ENCODE measurements around the gene CD72. TPM values are rescaled to one million over a fixed set of nuclear protein-coding genes. Genes with fewer than 3 reads are reported as not detected.
"Not testable (repeated sequence)": the region's sequence is repeated elsewhere in the genome, so short reads cannot be mapped to it uniquely, and the experiment has no call there.

The CD72 gene
- total RNA-seq, 1 experiment from 2014 or later = not detected

DNA sequence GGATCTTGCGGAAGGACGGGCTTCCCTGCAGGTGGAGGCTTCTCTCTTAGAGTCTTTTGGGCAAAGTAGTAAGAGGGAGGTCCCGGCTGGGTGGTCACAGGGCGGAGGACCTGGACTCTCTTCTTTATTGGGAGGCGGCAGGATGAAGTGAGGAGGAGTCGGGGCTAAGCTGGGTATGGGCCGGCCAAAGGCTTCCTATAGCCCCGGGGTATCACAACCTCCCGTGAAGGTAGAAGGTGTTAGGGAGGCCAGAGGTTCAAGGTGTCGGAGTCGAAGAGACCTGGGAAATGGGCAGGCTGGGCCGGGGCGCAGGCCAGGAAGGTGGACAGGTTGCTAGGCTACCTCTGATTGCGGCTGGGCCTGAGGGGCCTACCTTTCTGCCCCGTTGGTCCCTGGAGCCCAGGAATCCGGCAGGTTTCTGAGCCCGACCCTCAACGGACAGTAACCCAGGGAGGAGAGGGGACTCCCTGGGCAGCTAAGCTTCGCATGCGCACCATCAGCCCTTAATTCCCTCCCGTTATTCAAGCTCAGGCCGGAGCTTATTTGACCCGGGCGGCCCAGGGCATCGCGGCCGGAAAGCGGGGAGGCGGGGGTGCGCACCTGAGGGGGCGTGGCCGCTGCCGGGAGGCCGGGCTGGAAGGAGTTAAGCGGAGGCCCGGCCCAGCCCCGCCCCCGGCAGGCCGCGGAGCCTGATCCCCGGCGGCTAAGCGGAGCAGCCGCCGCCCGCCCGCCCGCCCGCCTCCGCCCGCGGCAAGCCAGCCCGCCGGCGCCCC, 13.4 kb downstream of the CD72 start, which contains the start of gene TESK1:
Gene TESK1, plus strand, starts transcription at position 685 of the 773 bp plus-strand sequence. CDS start 358 bp downstream, outside the sequence.
- H3K4me1 ChIP-seq (replicated peaks) = peaks cover 11% of the 10 kb centered on the region
- H3K36me3 ChIP-seq = no peaks in the 10 kb centered on the region
- no peaks in the 10 kb centered on the region for H3K27me3 ChIP-seq (replicated peaks)
- no peaks in the 10 kb centered on the region for H3K9me3 ChIP-seq (replicated peaks)
- peak within 1 kb of the TSS; percentile 63 for H3K4me3 ChIP-seq
- H3K27ac ChIP-seq = peak within 1 kb of the TSS; percentile 22; the same call in 1 of the 2 replicates
- DNase-seq (ENCODE audit: low read depth in 1 of 2, low spot score in 2 of 2) = peak; percentile 38 to 53

- Histone ChIP-seq H3K27me3 (replicated peaks) (no peaks in the 10 kb centered on the region), H3K4me3 (peak overlapping the region; percentile 63), H3K36me3 (no peaks in the 10 kb centered on the region), H3K27ac (peak overlapping the region; percentile 22; the same call in 1 of the 2 replicates), H3K4me1 (replicated peaks) (peaks cover 11% of the 10 kb centered on the region), H3K9me3 (replicated peaks) (no peaks in the 10 kb centered on the region)
- peak; percentile 93 to 97 for DNase-seq (ENCODE audit: low read depth in 1 of 2, low spot score in 2 of 2)
Measured at GRCh38 chr9:35603986-35604577, 14.1 kb downstream of the CD72 start.

- Histone ChIP-seq H3K4me3 (peak overlapping the region; percentile 24), H3K36me3 (no peaks in the 10 kb centered on the region), H3K9me3 (replicated peaks) (no peaks in the 10 kb centered on the region), H3K27me3 (replicated peaks) (no peaks in the 10 kb centered on the region), H3K4me1 (replicated peaks) (peaks cover 11% of the 10 kb centered on the region), H3K27ac (no peak overlapping the region)
- no peak for DNase-seq (ENCODE audit: low read depth in 1 of 2, low spot score in 2 of 2)
Measured at GRCh38 chr9:35603506-35603985, 14.7 kb downstream of the CD72 start.

- peaks cover 11% of the 10 kb centered on the region for H3K4me1 ChIP-seq (replicated peaks)
- no peak overlapping the region for H3K27ac ChIP-seq
- no peaks in the 10 kb centered on the region for H3K27me3 ChIP-seq (replicated peaks)
- no peak for DNase-seq (ENCODE audit: low read depth in 1 of 2, low spot score in 2 of 2)
- no peaks in the 10 kb centered on the region for H3K9me3 ChIP-seq (replicated peaks)
- H3K36me3 ChIP-seq = no peaks in the 10 kb centered on the region
- no peak overlapping the region for H3K4me3 ChIP-seq
Measured at GRCh38 chr9:35599763-35600604, 18.2 kb downstream of the CD72 start.

- Histone ChIP-seq H3K4me1 (replicated peaks) (peaks cover 5% of the 10 kb centered on the region), H3K27ac (no peak overlapping the region), H3K27me3 (replicated peaks) (no peaks in the 10 kb centered on the region), H3K9me3 (replicated peaks) (no peaks in the 10 kb centered on the region), H3K4me3 (no peak overlapping the region), H3K36me3 (no peaks in the 10 kb centered on the region)
- DNase-seq (ENCODE audit: low read depth in 1 of 2, low spot score in 2 of 2) = no peak
Measured at GRCh38 chr9:35598866-35599590, 19.2 kb downstream of the CD72 start.

DNA sequence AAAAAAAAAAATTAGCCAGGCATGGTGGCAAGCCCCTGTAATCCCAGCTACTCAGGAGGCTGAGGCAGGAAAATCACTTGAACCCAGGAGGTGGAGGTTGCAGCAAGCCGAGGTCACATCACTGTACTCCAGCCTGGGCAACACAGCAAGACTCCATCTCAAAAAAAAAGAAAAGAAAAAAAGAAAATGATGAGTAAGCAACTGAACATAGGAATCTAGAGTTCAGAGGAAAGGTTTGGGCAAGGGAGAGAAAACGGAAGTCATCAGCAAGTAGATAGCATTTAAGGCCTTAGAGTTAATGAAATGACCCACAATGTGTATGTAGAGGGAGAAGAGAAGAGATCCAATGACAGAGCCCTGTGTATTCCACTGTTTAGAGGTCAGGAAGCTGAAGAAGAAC, 21.3 kb downstream of the CD72 start:
- not testable (repeated sequence) for H3K27me3 ChIP-seq (replicated peaks); H3K4me3 ChIP-seq; DNase-seq (ENCODE audit: low read depth in 1 of 2, low spot score in 2 of 2); H3K27ac ChIP-seq; H3K36me3 ChIP-seq; H3K4me1 ChIP-seq (replicated peaks); H3K9me3 ChIP-seq (replicated peaks)

DNA sequence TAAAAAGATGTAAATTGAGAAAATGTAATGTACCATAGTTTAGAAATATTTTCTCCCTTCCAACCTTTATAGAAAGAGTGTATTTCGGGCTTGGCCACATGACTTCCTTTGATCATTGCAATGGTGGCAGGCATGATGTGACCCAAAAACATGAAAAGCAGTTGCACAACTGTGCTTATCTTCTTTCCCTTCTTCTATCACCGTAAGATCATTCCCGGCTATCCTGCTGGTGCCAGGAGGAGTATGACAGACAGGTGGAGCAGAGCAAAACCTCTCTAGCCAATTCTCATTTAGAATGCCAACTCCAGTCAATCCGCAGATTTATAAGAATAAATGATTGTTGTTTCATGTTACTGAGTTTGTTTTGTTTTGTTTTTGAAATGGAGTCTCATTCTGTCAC, 23.7 kb downstream of the CD72 start:
- Histone ChIP-seq H3K4me3 (no peak overlapping the region), H3K4me1 (replicated peaks) (no peaks in the 10 kb centered on the region)

GRCh38 chr9:35593581-35593980, 24.6 kb downstream of the CD72 start:
- Histone ChIP-seq H3K9me3 (replicated peaks) (no peaks in the 10 kb centered on the region), H3K27me3 (replicated peaks) (no peaks in the 10 kb centered on the region), H3K4me1 (replicated peaks) (no peaks in the 10 kb centered on the region), H3K27ac (no peak overlapping the region), H3K4me3 (no peak overlapping the region), H3K36me3 (no peaks in the 10 kb centered on the region)
- DNase-seq (ENCODE audit: low read depth in 1 of 2, low spot score in 2 of 2) = no peak

More for the DNA sequence above, 23.7 kb downstream of the CD72 start:
- no peak for DNase-seq (ENCODE audit: low read depth in 1 of 2, low spot score in 2 of 2)
- Histone ChIP-seq H3K27ac (no peak overlapping the region), H3K27me3 (replicated peaks) (no peaks in the 10 kb centered on the region), H3K9me3 (replicated peaks) (no peaks in the 10 kb centered on the region), H3K36me3 (no peaks in the 10 kb centered on the region)

- not testable (repeated sequence) for H3K4me1 ChIP-seq (replicated peaks); H3K4me3 ChIP-seq; H3K27me3 ChIP-seq (replicated peaks); DNase-seq (ENCODE audit: low read depth in 1 of 2, low spot score in 2 of 2); H3K27ac ChIP-seq; H3K9me3 ChIP-seq (replicated peaks); H3K36me3 ChIP-seq
Measured at GRCh38 chr9:35588506-35588905, 29.7 kb downstream of the CD72 start.

GRCh38 chr9:35584681-35585080, 33.5 kb downstream of the CD72 start:
- H3K36me3 ChIP-seq; H3K4me3 ChIP-seq; H3K4me1 ChIP-seq (replicated peaks); H3K27me3 ChIP-seq (replicated peaks); DNase-seq (ENCODE audit: low read depth in 1 of 2, low spot score in 2 of 2); H3K27ac ChIP-seq; H3K9me3 ChIP-seq (replicated peaks): not testable (repeated sequence)

- not testable (repeated sequence) for H3K4me3 ChIP-seq; DNase-seq (ENCODE audit: low read depth in 1 of 2, low spot score in 2 of 2); H3K4me1 ChIP-seq (replicated peaks); H3K27me3 ChIP-seq (replicated peaks); H3K36me3 ChIP-seq; H3K9me3 ChIP-seq (replicated peaks); H3K27ac ChIP-seq
Measured at GRCh38 chr9:35583521-35583920, 34.7 kb downstream of the CD72 start.

- H3K9me3 ChIP-seq (replicated peaks); H3K27me3 ChIP-seq (replicated peaks); H3K4me1 ChIP-seq (replicated peaks); H3K4me3 ChIP-seq; DNase-seq (ENCODE audit: low read depth in 1 of 2, low spot score in 2 of 2); H3K36me3 ChIP-seq; H3K27ac ChIP-seq: not testable (repeated sequence)
Measured at GRCh38 chr9:35579659-35580227, 38.5 kb downstream of the CD72 start.

- Histone ChIP-seq H3K4me3 (no peak overlapping the region), H3K36me3 (no peaks in the 10 kb centered on the region), H3K4me1 (replicated peaks) (no peaks in the 10 kb centered on the region), H3K27me3 (replicated peaks) (no peaks in the 10 kb centered on the region), H3K27ac (no peak overlapping the region), H3K9me3 (replicated peaks) (no peaks in the 10 kb centered on the region)
- no peak for DNase-seq (ENCODE audit: low read depth in 1 of 2, low spot score in 2 of 2)
Measured at GRCh38 chr9:35579130-35579529, 39.1 kb downstream of the CD72 start.
